LNCaP clone FGC (cell line): ENCODE results near the gene C19orf85.

ENCODE experiments used
- DNase-seq: peaks from one replicate; pipeline ENCODE4 v3.0.0-alpha.2; 2011; ENCODE audit warnings: low read depth
- H3K4me3 ChIP-seq: 2 replicates; pipeline ENCODE4 v1.5.1; 2011; ENCODE audit warnings: mild to moderate bottlenecking, low read depth, low read length, control low read depth
- TF ChIP-seq, protein P1 (sequence below): IDR thresholded peaks from 2 replicates; pipeline ENCODE4 v1.5.1; 2012; ENCODE audit warnings: mild to moderate bottlenecking; ENCODE audit not compliant: control insufficient read depth, insufficient read depth; ENCODE audit errors: extremely low read depth

Gene C19orf85

DNA sequence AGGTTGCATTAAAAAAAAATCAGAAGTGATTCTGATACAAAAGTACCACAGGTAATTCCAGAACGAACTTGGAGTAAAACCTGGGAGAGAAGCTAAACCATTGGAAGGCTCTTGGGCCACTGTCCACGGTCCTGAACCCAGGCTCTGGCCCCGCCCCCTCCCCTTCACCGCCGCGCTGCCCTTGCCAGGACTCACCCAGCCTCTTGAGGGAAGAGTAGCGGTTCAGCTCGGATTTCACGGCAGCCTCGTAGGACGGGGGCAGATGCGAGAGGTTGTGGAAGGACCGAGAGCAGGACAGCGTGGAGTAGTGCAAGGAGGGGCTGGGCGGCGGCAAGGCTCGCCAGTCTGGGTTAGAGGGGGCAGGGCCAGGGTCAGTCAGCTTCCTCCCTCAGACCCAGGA is 27.1 kb downstream of the C19orf85 start:
- DNase-seq, result no peak
- no peak overlapping the region for H3K4me3 ChIP-seq
- TF ChIP-seq, protein P1, sequence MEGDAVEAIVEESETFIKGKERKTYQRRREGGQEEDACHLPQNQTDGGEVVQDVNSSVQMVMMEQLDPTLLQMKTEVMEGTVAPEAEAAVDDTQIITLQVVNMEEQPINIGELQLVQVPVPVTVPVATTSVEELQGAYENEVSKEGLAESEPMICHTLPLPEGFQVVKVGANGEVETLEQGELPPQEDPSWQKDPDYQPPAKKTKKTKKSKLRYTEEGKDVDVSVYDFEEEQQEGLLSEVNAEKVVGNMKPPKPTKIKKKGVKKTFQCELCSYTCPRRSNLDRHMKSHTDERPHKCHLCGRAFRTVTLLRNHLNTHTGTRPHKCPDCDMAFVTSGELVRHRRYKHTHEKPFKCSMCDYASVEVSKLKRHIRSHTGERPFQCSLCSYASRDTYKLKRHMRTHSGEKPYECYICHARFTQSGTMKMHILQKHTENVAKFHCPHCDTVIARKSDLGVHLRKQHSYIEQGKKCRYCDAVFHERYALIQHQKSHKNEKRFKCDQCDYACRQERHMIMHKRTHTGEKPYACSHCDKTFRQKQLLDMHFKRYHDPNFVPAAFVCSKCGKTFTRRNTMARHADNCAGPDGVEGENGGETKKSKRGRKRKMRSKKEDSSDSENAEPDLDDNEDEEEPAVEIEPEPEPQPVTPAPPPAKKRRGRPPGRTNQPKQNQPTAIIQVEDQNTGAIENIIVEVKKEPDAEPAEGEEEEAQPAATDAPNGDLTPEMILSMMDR, result no peak

DNA sequence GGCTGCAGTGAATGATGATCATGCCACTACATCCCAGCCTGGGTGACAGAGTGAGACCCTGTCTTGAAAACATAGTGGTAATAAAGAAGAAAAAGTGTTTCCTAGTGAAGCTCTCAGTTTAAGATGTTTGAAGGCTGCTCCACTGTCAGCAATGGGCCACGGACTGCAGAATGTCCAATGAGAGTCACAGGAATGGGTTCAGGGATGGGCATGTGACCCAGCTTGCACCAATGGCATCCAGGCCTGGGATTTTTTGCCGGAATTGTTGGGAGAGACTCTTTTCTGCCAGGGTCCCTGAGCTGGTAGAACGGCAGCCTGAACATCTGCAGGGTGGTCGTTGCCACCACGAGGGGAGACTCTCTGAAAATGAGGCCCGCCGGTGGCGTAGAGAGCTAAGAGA is 27.7 kb downstream of the C19orf85 start:
- H3K4me3 ChIP-seq, result no peak overlapping the region
- TF ChIP-seq, protein P1, result no peak
- DNase-seq, result no peak

DNA sequence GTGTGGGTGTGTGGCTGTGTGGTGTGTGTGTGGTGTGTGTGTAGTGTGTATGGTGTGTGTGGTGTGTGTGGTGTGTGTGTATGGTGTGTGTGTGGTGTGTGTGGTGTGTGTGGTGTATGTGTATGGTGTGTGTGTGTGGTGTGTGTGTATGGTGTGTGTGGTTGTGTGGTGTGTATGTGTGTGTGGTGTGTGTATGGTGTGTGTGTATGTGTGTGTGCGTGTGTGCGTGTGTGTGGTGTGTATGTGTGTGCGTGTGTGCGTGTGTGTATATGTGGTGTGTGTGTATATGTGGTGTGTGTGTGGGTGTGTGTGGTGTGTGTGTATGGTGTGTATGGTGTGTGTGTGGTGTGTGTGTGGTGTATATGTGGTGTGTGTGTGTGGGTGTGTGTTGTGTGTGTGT is 29.5 kb downstream of the C19orf85 start:
- TF ChIP-seq, protein P1, result no peak
- H3K4me3 ChIP-seq, result no peak overlapping the region
- DNase-seq, result no peak

DNA sequence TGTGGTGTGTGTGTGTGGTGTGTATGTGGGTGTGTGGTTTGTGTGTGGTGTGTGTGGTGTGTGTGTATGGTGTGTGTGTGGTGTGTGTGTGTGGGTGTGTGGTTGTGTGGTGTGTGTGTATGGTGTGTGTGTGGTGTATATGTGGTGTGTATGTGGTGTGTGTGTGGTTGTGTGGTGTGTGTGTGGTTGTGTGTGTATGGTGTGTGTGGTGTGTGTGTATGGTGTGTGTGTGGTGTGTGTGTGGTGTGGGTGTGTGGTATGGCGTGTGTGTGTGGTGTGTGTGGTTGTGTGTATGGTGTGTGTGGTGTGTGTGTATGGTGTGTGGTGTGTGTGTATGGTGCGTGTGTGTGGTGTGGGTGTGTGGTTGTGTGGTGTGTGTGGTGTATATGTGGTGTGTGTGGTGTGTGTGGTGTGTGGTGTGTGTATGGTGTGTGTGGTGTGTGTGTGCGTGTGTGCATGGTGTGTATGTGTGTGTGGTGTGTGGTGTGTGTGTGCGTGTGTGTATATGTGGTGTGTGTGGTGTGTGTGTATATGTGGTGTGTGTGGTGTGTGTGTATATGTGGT is 30.1 kb downstream of the C19orf85 start:
- H3K4me3 ChIP-seq, result no peak overlapping the region
- TF ChIP-seq, protein P1, result no peak
- DNase-seq, result no peak

DNA sequence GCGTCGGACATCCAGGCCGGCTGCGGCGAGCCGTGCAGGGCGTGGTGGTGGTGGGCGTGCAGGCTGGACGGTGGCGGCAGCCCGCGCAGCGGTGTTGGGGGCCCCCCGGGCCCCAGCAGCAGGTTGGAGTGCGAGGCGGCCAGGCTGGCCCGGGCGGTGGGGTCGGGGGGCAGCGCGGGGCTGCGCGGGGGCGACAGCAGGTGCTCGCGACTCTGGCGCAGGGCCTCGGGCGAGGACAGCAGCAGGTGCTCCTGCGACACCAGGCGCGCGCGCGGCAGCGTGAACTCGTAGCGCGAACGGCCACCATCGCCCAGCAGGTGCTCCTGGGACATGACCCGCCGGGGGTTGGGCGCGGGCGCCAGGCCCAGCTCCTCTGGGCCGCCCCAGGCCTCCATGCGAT is 31.3 kb downstream of the C19orf85 start:
- TF ChIP-seq, protein P1, result no peak

DNA sequence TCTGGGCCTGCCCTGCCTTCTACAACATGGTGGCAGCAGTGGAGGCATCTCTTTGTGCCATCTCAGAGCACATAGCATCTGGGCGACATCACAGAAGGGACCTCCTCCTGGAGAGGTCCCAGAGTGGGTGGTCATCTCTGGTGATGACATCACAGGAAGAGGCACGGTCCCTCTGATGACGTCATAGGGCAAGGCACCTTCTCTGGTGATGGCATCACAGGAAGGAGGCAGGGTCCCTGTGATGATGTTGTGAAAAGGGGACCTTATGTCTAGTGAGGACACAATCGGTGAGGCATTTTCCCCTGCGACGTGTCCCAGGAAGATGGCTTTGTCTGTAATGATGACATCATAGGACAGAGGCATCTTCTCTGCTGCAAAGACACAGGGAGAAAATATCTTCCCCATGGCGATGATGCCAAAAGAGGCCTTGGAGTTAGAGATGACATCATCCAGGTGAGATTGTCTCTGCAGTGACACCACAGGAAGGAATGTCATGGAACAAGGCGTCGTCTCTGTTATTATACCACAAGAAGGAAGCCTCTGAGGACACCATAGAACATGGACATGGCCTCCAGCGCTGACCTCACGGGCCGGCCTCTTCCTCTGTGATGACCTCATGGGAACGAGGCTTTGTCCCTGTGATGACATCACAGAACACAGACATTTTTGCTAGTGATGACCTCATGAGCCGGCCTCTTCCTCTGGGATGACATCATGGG is 32.2 kb downstream of the C19orf85 start:
- H3K4me3 ChIP-seq, result no peak overlapping the region
- TF ChIP-seq, protein P1, result no peak
- no peak for DNase-seq

More for the DNA sequence above, 31.3 kb downstream of the C19orf85 start:
- DNase-seq, result no peak
- no peak overlapping the region for H3K4me3 ChIP-seq

DNA sequence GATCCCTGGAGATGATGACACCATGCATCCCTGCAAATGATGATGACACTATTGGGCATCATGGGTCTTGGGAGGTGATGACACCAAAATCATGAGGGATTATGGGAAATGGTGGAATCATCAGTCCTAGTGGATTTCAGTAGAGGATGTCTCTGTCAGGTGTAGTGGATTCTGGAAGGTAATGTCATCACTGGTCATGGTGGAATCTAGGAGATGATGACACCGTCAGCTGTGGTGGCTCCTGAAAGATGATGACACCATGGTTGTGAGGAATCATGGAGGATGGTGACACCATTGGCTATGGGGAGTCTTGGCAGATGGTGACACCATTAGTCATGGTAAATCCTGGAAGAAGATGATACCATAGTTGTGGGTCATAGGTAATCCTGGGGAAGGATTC is 33.4 kb downstream of the C19orf85 start:
- no peak overlapping the region for H3K4me3 ChIP-seq
- DNase-seq, result no peak
- TF ChIP-seq, protein P1, result no peak
